ENCODE results near the gene GPR15LG.
"Not testable (repeated sequence)": the region's sequence is repeated elsewhere in the genome, so short reads cannot be mapped to it uniquely, and the experiment has no call there.

GPR15LG gene

DNA sequence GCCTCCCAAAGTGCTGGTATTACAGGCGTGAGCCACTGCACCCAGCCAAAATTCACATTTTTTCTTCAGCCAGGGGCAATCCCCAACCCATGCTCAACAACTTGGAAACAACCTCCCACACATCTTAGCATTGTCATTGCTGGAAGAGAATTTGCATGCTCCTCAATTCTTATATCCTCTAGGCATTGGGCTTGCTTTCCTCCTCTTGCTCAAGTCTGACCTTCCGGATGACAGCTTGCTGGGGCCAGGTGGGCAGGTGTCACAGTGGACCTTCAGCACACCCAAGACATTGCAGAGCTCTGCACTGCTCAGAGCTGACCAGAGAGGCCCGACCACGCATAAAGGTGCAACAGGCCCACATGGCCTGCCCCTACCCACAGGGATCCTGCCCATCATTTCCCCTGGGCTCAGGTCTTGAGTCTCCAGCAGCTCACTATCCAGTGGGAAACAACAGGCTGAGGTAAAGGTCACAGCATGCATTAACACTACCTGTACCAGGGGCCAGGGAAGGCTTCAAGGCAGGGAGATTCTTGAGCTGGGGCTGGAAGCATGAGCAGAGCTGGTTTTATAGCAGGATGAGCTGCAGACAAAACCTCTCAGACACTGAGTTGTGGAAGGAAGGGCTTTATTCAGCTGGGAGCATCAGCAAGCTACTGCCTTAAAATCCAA, 6.8 kb upstream of the GPR15LG start:
- DNase-seq: no peak

- DNase-seq: not testable (repeated sequence)
Observed at GRCh38 chr10:84167289-84167653, 6.3 kb upstream of the GPR15LG start.

GRCh38 chr10:84168382-84168781, 5.2 kb upstream of the GPR15LG start:
- DNase-seq: not testable (repeated sequence)

DNA sequence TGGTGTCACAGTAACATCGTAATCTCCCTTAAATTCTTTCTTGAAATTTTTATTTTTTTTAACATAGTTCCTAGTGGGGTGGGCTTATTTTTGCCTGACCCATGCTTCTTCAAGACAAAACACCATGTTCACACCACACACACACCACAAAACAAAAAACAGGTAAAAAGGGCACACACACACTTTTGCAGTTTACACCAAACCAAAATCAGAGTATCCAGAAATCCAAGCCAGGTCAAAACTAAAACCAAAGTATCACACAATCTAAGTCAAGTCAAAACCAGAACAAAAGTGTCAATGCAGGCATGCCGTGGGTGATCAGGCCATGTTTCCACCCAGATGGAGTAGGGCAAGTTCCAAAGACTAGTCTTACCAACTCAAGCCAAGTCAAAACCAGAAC, 2.4 kb upstream of the GPR15LG start:
- DNase-seq: not testable (repeated sequence)

DNA sequence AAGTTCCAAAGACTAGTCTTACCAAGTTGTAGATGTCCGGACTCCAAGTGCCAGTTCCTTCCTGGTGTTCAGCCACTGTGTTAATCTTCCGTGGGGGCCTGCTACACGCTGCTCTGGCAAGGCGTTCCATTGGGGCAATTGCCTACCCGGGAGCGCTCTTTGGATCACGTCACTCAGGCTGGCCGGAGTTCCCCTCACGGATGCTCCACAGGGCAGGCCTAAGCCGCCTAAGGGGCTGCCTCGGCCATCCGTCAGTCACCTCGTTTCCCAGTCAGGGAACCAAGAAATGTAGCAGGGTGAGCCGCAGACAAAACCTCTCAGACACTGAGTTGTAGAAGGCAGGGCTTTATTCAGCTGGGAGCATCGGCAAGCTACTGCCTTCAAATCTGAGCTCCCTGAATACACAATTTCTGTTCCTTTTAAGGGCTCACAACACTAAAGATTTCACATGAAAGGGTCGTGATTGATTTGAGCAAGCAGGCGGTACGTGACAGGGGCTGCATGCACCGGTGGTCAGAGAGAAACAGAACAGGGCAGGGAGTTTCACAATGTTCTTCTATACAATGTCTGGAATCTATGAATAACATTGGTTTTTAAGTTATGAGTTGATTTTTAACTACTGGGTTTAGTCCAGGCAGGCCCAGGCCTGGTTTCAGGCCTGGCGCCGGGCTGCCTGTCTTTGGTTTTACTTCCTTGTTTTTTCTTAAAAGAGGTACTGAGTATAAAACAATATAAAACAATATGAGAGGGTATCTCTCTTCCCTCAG, 1.7 kb upstream of the GPR15LG start:
- DNase-seq: not testable (repeated sequence)

GRCh38 chr10:84172467-84173356, 889 bp upstream of the GPR15LG start:
- no peak for DNase-seq

GRCh38 chr10:84175436-84175835, 1.8 kb downstream of the GPR15LG start:
- no peak for DNase-seq

- no peak for DNase-seq
Observed at GRCh38 chr10:84176351-84176750, 2.8 kb downstream of the GPR15LG start.

GRCh38 chr10:84176836-84177474, 3.4 kb downstream of the GPR15LG start:
- no peak for DNase-seq

GRCh38 chr10:84177541-84178141, 4.0 kb downstream of the GPR15LG start:
- DNase-seq: no peak

DNA sequence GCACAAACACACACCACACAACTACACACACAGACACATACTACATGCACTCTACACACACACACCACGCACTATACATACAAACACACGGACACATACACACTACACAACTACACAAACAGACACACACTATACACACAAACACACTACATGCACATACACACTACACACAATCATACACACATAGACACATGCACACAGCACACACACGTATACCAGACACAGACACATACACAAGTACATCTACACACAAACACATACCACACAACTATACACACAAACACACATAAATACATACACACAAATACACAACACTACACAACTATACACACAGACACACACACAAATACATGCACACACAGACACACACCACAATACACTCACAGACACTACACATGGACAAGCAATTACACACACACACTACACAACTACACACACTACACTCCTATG, 4.6 kb downstream of the GPR15LG start:
- DNase-seq: no peak

DNA sequence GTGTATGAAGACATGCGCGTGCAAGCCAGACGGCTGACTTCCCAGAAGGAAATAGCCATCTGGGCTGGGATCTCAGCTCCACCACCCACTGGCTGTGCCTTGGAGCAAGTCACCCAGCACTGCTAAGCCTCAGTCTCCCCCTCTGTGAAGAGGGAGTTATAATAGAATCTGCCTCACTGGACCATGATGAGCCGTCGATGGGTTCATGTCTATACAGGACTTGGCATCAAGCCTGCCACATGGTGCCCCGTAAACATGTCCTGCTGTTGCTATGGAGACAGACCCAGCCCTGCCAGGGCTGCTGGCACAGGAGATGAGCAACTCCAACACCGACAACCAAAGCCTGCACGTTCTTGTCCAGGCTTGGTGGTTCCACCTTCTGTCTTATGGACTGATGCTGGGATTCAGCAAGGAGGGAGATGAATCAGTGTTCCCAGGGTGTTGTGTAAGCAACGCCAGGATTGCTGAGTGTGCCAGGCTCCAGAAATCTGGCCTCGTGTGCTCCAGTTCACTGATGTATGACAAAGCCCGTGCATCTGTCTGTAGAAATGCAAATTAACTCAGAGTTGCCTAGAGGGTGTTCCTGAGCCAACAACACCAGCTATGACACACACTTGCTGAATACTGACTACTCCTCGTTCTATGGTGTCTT, 5.6 kb downstream of the GPR15LG start:
- no peak for DNase-seq

GRCh38 chr10:84180386-84180785, 6.8 kb downstream of the GPR15LG start:
- DNase-seq: not testable (repeated sequence)

DNA sequence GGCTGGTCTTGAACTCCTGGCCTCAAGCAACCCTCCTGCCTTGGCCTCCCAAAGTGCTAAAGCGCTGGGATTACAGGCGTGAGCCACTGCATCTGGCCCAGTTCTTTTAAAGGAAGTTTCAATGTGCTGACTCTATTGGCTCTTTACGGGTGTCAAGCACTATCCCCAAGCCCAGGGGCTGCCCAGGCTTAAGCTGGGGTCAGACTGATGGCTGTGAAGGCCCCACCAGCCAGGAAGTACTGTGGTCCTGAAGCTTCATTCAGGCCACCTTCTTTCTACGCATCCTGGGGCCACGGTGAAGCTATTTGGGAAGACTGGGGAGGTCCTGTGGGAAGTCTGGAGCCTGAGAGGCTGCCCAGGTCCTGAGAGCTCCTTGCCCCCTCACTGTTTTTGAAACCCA, 8.0 kb downstream of the GPR15LG start:
- DNase-seq: no peak

DNA sequence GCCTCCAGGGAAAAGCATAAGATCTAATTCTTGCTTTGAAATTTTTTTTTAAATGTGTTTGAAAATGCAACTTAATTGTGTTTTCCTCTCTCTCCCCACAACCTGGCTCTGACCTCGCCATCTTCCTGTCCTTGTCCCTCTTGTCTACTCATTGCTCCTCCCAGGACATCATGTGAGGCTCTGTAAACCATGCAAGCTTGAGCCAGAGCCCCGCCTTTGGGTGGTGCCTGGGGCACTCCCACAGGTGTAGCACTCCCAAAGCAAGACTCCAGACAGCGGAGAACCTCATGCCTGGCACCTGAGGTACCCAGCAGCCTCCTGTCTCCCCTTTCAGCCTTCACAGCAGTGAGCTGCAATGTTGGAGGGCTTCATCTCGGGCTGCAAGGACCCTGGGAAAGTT, 10.9 kb downstream of the GPR15LG start:
- no peak for DNase-seq

DNA sequence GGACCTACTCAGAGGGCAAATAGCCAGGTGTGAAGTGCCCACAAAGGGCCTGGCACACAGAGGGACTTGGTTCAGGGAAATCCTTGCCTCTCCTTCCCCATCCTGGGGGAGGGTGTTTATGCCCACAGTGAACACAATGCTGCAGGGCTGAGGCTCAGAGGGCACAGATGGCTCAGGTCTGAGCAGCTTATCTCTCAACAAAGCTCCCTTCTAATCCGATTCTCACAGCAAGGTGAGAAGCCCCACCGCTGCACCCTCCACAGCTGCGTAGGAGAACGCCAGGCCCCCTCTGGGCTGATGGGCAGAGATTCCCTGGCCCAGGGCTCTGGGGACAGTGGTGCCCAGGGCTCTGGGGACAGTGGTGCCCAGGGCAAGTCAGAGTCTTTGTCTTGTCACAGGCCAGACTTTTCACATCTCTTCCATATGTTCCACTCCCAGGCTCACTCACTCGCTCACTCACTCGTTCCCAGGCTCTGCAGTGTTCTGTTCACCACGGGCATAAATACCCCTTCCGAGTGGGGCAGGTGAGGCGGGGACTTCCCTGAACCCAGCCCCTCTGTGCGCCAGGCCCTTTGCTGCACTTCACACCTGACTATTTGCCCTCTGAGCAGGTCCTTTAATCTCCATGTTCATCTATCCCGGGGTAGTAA, 12.1 kb downstream of the GPR15LG start:
- DNase-seq: no peak

- DNase-seq: no peak
Observed at GRCh38 chr10:84188815-84189214, 15.2 kb downstream of the GPR15LG start.

- no peak for DNase-seq
Observed at GRCh38 chr10:84190621-84191020, 17.0 kb downstream of the GPR15LG start.

- DNase-seq: no peak
Observed at GRCh38 chr10:84191106-84191505, 17.5 kb downstream of the GPR15LG start.

DNA sequence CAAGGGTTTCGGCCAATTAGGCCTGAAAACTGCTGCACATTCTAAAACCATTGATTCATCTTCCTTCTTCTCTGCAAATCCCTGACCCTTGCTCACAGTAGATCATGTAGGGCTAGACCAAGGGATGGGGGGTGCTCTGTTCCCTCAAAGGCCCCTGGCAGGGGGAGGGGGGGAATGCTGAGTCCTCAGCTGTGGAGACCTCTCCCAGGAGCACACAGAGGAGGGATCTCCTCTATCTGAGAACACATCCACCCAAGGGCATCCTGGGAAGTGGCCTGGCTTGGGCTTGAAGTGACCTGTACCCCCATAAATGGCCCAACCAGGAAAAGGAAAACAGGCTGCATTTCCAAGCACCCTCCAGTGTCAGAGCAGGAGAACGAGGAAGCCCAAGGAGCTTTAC, 19.7 kb downstream of the GPR15LG start:
- no peak for DNase-seq

GRCh38 chr10:84193846-84194423, 20.3 kb downstream of the GPR15LG start:
- no peak for DNase-seq

Data from activated CD4-positive, alpha-beta T cell treated with anti-CD3 and anti-CD28 coated beads, Interleukin-2, amount 50 U/mL, for 4 hours (primary cell).